Neural progenitor cell (in vitro differentiated cells): ENCODE data around the gene GRIK1. TPM values are rescaled to one million over a fixed set of nuclear protein-coding genes. Genes with fewer than 3 reads are reported as not detected.

ENCODE experiments used
- DNase-seq: peaks from one replicate; pipeline ENCODE4 v3.0.0-alpha.2; 2016; ENCODE audit warnings: low spot score
- H2AFZ ChIP-seq: fragments of 200-600 bp; sonication (generic); replicated peaks from 2 replicates; pipeline ENCODE4 v1.6.1; 2016; ENCODE audit warnings: antibody characterized with exemption
- H3F3A ChIP-seq: fragments of 200-600 bp; sonication (generic); 2 replicates; pipeline ENCODE4 v1.6.1; 2016; ENCODE audit warnings: antibody characterized with exemption, low read depth
- H3K27ac ChIP-seq: fragments of 200-600 bp; sonication (generic); 2 replicates; pipeline ENCODE4 v1.5.1; 2016; ENCODE audit warnings: mild to moderate bottlenecking
- H3K27me3 ChIP-seq: fragments of 200-600 bp; sonication (generic); 2 replicates; pipeline ENCODE4 v1.6.1; 2016; ENCODE audit warnings: mild to moderate bottlenecking, moderate library complexity
- H3K36me3 ChIP-seq: fragments of 200-600 bp; sonication (generic); 2 replicates; pipeline ENCODE4 v1.5.1; 2016
- H3K4me1 ChIP-seq: fragments of 200-600 bp; sonication (generic); 2 replicates; pipeline ENCODE4 v1.6.1; 2016; ENCODE audit warnings: mixed run types
- H3K4me2 ChIP-seq: fragments of 200-600 bp; sonication (generic); 2 replicates; pipeline ENCODE4 v1.6.1; 2016
- H3K4me3 ChIP-seq: fragments of 200-600 bp; sonication (generic); 2 replicates; pipeline ENCODE4 v1.5.1; 2016
- H3K79me2 ChIP-seq: fragments of 200-600 bp; sonication (generic); 2 replicates; pipeline ENCODE4 v1.6.1; 2016; ENCODE audit warnings: low read depth
- H3K9ac ChIP-seq: fragments of 200-600 bp; sonication (generic); 2 replicates; pipeline ENCODE4 v1.6.1; 2016
- H3K9me3 ChIP-seq: fragments of 200-600 bp; sonication (generic); 2 replicates; pipeline ENCODE4 v1.5.1; 2016; ENCODE audit warnings: low read depth
- H4K20me1 ChIP-seq: fragments of 200-600 bp; sonication (generic); 2 replicates; pipeline ENCODE4 v1.6.1; 2016; ENCODE audit warnings: low read depth
- H3K27ac Mint-ChIP-seq: 3 replicates; pipeline ENCODE4 v1.8.0; 2021; ENCODE audit warnings: mixed read lengths
- H3K27me3 Mint-ChIP-seq: 2 replicates; pipeline ENCODE4 v1.8.0; 2022; ENCODE audit warnings: low read depth, mild to moderate bottlenecking, inconsistent platforms, moderate library complexity, mixed read lengths; ENCODE audit not compliant: insufficient read depth
- H3K36me3 Mint-ChIP-seq: 3 replicates; pipeline ENCODE4 v1.8.0; 2021; ENCODE audit warnings: mixed read lengths
- H3K4me1 Mint-ChIP-seq: 3 replicates; pipeline ENCODE4 v1.8.0; 2021; ENCODE audit warnings: mixed read lengths
- H3K4me3 Mint-ChIP-seq: 3 replicates; pipeline ENCODE4 v1.8.0; 2021; ENCODE audit warnings: mild to moderate bottlenecking, moderate library complexity, mixed read lengths
- H3K9me3 Mint-ChIP-seq: 3 replicates; pipeline ENCODE4 v1.8.0; 2020; ENCODE audit warnings: mixed read lengths
- EZH2 ChIP-seq: fragments of 200-600 bp; sonication (generic); IDR thresholded peaks from 2 replicates; pipeline ENCODE4 v1.6.1; 2017; ENCODE audit warnings: antibody characterized with exemption, mild to moderate bottlenecking, moderate library complexity
- EZH2phosphoT487 ChIP-seq: fragments of 200-600 bp; sonication (generic); IDR thresholded peaks from 2 replicates; pipeline ENCODE4 v1.6.1; 2017; ENCODE audit warnings: antibody characterized with exemption
- total RNA-seq: library from RNA; depleted of rRNA; stranded (reverse); fragments of >200 nt; gene quantifications from 2 replicates; pipeline ENCODE4 v1.2.3, GENCODE V29; 2015; ENCODE audit warnings: low replicate concordance
- TF ChIP-seq, protein P1 (sequence below): fragments of 200-600 bp; sonication (generic); IDR thresholded peaks from 2 replicates; pipeline ENCODE4 v1.5.1; 2017; ENCODE audit warnings: antibody characterized with exemption, mild to moderate bottlenecking

Gene GRIK1
- total RNA-seq, 1 donor from 2014 or later = 1.6 TPM

DNA sequence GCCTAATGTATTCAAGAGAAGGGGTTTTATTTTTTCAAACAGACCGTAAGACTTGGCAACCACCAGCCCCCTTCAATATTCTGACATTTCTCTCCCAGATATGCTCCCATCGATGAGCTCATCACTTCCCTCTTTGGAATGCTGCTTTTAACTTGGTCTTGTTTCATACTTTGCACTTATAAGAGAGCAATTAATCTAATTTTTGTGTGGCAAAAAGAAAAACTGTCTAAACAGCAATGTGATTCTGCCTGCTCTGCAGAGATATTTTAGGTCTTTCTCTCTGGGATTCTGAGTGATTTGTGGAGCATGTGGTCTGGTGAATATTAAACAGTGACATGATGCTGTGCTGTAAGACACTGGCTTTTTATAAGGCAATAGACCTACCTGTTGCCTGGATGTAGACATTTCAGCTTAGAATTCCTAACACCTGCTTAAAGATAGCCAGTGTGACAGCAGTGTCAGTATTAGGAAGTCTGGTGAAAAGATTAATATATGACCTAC lies 356.3 kb downstream of the GRIK1 start:
- no peak overlapping the region for H3K4me2 ChIP-seq
- Mint-ChIP-seq H3K27me3 (no peaks in the 10 kb centered on the region), H3K4me1 (peaks cover 19% of the 10 kb centered on the region), H3K4me3 (no peak overlapping the region), H3K36me3 (peaks cover 10% of the 10 kb centered on the region), H3K9me3 (peaks cover 3% of the 10 kb centered on the region), H3K27ac (no peak overlapping the region)
- no peaks in the 10 kb centered on the region for H3K9me3 ChIP-seq
- DNase-seq = no peak
- TF ChIP-seq EZH2 = no peak
- no peaks in the 10 kb centered on the region for H3K79me2 ChIP-seq
- H3F3A ChIP-seq = no peaks in the 10 kb centered on the region
- peaks cover 12% of the 10 kb centered on the region for H3K4me1 ChIP-seq
- H4K20me1 ChIP-seq = no peaks in the 10 kb centered on the region
- no peak overlapping the region for H2AFZ ChIP-seq
- no peak overlapping the region for H3K4me3 ChIP-seq
- H3K27ac ChIP-seq = no peak overlapping the region
- H3K27me3 ChIP-seq = no peaks in the 10 kb centered on the region
- no peaks in the 10 kb centered on the region for H3K36me3 ChIP-seq
- H3K9ac ChIP-seq = no peak overlapping the region

- no peak overlapping the region for H2AFZ ChIP-seq
- no peaks in the 10 kb centered on the region for H3F3A ChIP-seq
- peak overlapping the region; percentile 30 for H3K27ac ChIP-seq
- peak overlapping the region; percentile 6 for H3K4me3 Mint-ChIP-seq
- H3K27me3 Mint-ChIP-seq = no peaks in the 10 kb centered on the region
- peaks cover 10% of the 10 kb centered on the region for H3K36me3 Mint-ChIP-seq
- H3K4me1 ChIP-seq = peaks cover 12% of the 10 kb centered on the region
- peaks cover 19% of the 10 kb centered on the region for H3K4me1 Mint-ChIP-seq
- peak; percentile 37 for DNase-seq
- peak overlapping the region; percentile 83 for H3K27ac Mint-ChIP-seq
- no peak overlapping the region for H3K4me2 ChIP-seq
- TF ChIP-seq EZH2 (no peak), EZH2phosphoT487 (no peak)
- TF ChIP-seq, protein P1, sequence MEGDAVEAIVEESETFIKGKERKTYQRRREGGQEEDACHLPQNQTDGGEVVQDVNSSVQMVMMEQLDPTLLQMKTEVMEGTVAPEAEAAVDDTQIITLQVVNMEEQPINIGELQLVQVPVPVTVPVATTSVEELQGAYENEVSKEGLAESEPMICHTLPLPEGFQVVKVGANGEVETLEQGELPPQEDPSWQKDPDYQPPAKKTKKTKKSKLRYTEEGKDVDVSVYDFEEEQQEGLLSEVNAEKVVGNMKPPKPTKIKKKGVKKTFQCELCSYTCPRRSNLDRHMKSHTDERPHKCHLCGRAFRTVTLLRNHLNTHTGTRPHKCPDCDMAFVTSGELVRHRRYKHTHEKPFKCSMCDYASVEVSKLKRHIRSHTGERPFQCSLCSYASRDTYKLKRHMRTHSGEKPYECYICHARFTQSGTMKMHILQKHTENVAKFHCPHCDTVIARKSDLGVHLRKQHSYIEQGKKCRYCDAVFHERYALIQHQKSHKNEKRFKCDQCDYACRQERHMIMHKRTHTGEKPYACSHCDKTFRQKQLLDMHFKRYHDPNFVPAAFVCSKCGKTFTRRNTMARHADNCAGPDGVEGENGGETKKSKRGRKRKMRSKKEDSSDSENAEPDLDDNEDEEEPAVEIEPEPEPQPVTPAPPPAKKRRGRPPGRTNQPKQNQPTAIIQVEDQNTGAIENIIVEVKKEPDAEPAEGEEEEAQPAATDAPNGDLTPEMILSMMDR = no peak
- no peak overlapping the region for H3K4me3 ChIP-seq
- no peaks in the 10 kb centered on the region for H3K9me3 ChIP-seq
- H3K9me3 Mint-ChIP-seq = peaks cover 3% of the 10 kb centered on the region
- no peaks in the 10 kb centered on the region for H3K27me3 ChIP-seq
- H4K20me1 ChIP-seq = no peaks in the 10 kb centered on the region
- H3K36me3 ChIP-seq = no peaks in the 10 kb centered on the region
- no peak overlapping the region for H3K9ac ChIP-seq
- H3K79me2 ChIP-seq = no peaks in the 10 kb centered on the region
Measured at GRCh38 chr21:29582855-29583254, 356.9 kb downstream of the GRIK1 start.

DNA sequence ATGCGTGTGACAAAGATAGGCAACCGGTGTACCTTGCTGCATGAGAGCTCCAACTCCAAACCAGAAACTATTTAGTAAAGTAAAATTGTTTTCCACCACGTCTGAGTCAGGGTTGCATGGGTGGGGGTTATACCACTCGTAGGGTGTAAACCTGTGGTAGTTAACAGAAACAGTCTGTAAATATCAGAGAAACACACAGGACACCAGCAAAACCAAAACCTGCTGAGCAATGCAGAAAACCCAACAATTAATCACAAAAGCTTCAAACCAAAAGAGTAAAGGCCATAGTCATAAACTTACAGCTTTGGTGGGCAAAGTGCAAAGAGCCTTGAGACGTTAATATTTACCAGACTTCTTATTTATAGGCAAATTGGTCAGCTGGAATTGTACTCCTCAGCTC lies 358.4 kb downstream of the GRIK1 start:
- Histone ChIP-seq H3K9ac (no peak overlapping the region), H2AFZ (no peak overlapping the region), H3K27ac (no peak overlapping the region), H3K4me2 (no peak overlapping the region), H3K36me3 (no peaks in the 10 kb centered on the region), H3K9me3 (no peaks in the 10 kb centered on the region), H3K4me3 (no peak overlapping the region), H3K4me1 (peaks cover 12% of the 10 kb centered on the region), H3K27me3 (no peaks in the 10 kb centered on the region), H3K79me2 (no peaks in the 10 kb centered on the region), H4K20me1 (no peaks in the 10 kb centered on the region), H3F3A (no peaks in the 10 kb centered on the region)
- peaks cover 3% of the 10 kb centered on the region for H3K9me3 Mint-ChIP-seq
- TF ChIP-seq EZH2phosphoT487 (no peak), EZH2 (no peak)
- TF ChIP-seq, protein P1 = no peak
- H3K36me3 Mint-ChIP-seq = peaks cover 9% of the 10 kb centered on the region
- no peak for DNase-seq
- H3K4me1 Mint-ChIP-seq = peaks cover 19% of the 10 kb centered on the region
- H3K27me3 Mint-ChIP-seq = no peaks in the 10 kb centered on the region
- H3K27ac Mint-ChIP-seq = no peak overlapping the region
- H3K4me3 Mint-ChIP-seq = no peak overlapping the region

DNA sequence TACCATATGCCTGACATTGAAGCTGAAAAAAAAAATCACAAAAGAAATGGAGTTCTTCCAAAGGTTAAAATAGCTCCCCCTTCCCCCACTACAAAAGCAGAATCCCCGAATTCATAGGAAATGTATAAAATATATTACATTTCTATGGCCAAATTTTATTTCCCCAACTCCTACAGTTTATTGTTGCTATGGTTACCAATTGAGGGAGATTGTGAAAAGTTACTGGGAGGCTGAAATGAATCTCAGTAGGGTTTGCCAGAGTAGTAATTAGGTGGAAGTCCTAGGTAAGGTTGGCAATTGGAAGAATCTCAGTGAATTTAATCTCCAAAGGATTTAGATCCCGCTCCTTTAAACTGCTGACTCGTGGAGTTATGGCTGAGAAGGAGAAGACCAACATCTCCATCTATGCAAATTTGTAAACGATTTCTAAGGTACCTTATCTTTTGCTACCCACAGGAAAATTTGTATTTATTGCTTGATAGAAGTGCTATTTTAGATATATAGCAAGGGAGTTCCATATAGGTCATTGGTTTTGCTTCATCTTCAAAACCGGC lies 359.0 kb downstream of the GRIK1 start:
- no peaks in the 10 kb centered on the region for H3K9me3 ChIP-seq
- no peaks in the 10 kb centered on the region for H3K27me3 ChIP-seq
- no peak overlapping the region for H3K9ac ChIP-seq
- H3K9me3 Mint-ChIP-seq = peaks cover 3% of the 10 kb centered on the region
- H4K20me1 ChIP-seq = no peaks in the 10 kb centered on the region
- H3K79me2 ChIP-seq = no peaks in the 10 kb centered on the region
- H3K4me2 ChIP-seq = no peak overlapping the region
- peaks cover 12% of the 10 kb centered on the region for H3K4me1 ChIP-seq
- no peak overlapping the region for H3K4me3 ChIP-seq
- H3K27ac ChIP-seq = no peak overlapping the region
- no peak overlapping the region for H3K4me3 Mint-ChIP-seq
- peaks cover 6% of the 10 kb centered on the region for H3K36me3 Mint-ChIP-seq
- no peak overlapping the region for H2AFZ ChIP-seq
- no peaks in the 10 kb centered on the region for H3K36me3 ChIP-seq
- H3K27ac Mint-ChIP-seq = no peak overlapping the region
- no peaks in the 10 kb centered on the region for H3F3A ChIP-seq
- no peak for DNase-seq
- no peaks in the 10 kb centered on the region for H3K27me3 Mint-ChIP-seq
- peaks cover 19% of the 10 kb centered on the region for H3K4me1 Mint-ChIP-seq
- TF ChIP-seq EZH2 (no peak), EZH2phosphoT487 (no peak)
- TF ChIP-seq, protein P1 = no peak
